Adrenal gland (tissue), 5 donors: ENCODE measurements around the gene CAMK1D.

ENCODE experiments used
- CTCF ChIP-seq, 6 experiments: fragments of 450-650 bp in 4 of 6; fragments of 200-600 bp in 2 of 6; sonication (generic) in 1 of 6; IDR thresholded peaks; 1 replicate in 5 of 6; 2 replicates in 1 of 6; pipeline versions ENCODE4 v1.5.1 to v1.8.0; 2016 to 2021; ENCODE audit warnings: antibody characterized with exemption in 6 of 6, mild to moderate bottlenecking in 2 of 6, moderate library complexity in 1 of 6
- POLR2A ChIP-seq, 2 donors: fragments of 450-650 bp; IDR thresholded peaks; one replicate each; pipeline ENCODE4 v1.6.1; 2017; ENCODE audit warnings: antibody characterized with exemption in 2 of 2, mild to moderate bottlenecking in 2 of 2, moderate library complexity in 1 of 2
- donor health status: DM: no; HTN: no; CAD: no.

DNA sequence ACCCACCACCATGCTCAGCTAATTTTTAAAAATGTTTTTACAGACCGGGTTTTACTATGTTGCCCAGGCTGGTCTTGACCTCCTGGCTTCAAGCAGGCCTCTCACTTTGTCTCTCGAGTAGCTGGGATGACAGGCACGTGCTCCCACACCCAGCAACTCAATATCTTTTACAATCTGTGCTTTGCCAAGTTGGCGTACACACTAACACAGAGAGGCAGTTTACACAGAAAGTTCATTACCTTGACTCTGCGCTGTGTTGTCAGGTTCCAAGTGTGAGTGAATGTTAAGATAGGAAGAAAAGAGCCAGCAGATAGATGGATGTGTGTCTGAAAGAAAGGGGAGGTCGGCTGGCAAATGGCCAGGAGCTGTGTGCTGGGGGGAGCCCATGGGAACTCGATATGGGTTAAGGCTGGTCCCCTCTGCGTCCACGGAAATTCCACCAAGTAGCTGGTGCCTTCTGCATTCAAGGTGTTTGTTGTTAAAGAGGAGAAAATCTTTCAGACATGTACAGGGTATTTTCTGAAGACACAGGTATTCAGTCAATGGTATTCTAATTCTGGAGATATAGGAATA is 299.8 kb downstream of the CAMK1D start:
- TF ChIP-seq CTCF (IDR thresholded peaks at IDR 0.05) (no peak), POLR2A (IDR thresholded peaks at IDR 0.05) (no peak)
